GOT3 (cell line): ENCODE measurements around the gene SEC61A2.
"Not testable (repeated sequence)": the region's sequence is repeated elsewhere in the genome, so short reads cannot be mapped to it uniquely, and the experiment has no call there.

Experiments used
- DNase-seq: peaks from one replicate; lab custom pipeline; 2025; ENCODE audit warnings: mixed read lengths; lab: John Stamatoyannopoulos, UW

Gene SEC61A2

GRCh38 chr10:12129222-12130111 is at the start of gene SEC61A2:
SEC61A2 (plus strand) TSS chr10:12129677; CDS start chr10:12129788, 111 bp downstream.
- peak; percentile 77 for DNase-seq

GRCh38 chr10:12081470-12081869 is 48.0 kb upstream of the SEC61A2 start:
- DNase-seq: no peak

- DNase-seq: no peak
These were observed 47.5 kb upstream of the SEC61A2 start for GRCh38 chr10:12081879-12082557.

GRCh38 chr10:12088919-12089318 is 40.6 kb upstream of the SEC61A2 start:
- no peak for DNase-seq

DNA sequence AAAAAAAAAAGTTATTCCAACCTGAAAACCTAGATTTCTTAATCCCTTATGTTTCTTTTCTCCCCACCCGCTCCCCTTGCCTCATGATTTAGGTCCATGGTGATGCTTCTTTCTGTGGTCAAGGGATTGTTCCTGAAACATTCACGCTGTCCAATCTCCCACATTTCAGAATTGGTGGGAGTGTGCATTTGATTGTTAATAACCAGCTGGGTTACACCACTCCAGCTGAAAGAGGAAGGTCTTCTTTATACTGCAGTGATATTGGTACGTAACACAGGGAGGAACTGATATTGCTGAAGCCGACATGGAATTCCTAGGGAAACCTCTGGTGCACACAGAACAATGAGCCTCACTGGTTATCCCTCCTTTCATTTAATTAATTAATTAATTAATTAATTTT is 38.1 kb upstream of the SEC61A2 start:
- DNase-seq: no peak

GRCh38 chr10:12097361-12097760 is 32.1 kb upstream of the SEC61A2 start:
- DNase-seq: not testable (repeated sequence)

DNA sequence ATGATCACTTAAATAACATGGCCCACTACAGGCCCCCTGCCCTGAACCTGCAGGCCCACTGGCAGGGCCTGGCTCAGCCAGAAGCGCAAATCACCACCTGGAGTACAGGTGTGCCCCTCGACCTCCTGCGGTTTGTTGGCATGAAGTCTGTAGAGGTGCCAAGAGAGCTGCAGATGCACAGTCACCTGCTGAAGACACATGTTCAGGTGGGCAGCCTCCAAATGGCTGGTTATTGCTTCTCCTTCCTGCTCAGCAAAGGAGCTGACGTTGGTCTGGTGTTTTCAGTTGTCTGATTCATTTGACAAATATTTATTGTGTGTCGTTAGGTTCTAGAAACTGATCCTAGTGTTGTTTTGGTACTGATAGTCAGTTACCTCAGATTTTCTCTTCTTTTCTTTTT is 31.7 kb upstream of the SEC61A2 start:
- DNase-seq: no peak

DNA sequence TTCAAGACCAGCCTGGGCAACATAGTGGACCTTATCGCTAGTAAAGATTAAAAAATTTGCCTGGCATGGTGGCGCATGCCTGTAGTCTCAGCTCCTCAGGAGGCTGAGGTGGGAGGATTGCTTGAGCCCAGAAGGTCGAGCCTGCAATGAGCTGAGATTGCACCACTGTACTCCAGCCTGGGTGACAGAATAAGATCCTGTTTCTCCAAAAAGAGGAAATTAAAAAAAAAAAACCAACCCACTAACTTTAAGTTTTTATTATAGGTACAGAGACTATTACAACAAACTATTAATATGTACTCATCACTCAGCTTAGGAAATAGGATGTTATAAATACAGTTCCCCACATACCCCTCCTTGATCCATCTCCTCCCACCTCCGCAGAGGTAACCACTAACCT is 30.5 kb upstream of the SEC61A2 start:
- DNase-seq: no peak

DNA sequence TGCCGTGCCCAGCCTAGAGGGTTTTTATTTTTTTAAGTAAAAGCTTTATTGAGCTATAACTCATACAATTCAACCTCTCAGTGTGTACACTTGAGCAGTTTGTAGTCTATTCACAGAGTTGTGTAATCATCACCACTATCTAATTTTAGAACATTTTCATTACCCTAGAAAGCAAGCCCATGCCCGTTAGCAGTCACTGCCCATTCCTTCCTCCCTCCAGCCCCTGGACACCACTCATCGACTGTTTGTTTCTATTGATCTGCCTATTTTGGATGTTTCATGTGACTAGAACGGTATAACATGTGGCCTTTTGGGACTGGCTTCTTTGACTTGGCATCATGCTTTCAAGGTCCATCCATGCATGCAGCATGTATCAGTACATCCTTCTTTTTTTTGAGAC is 25.7 kb upstream of the SEC61A2 start:
- no peak for DNase-seq

GRCh38 chr10:12107781-12108180 is 21.7 kb upstream of the SEC61A2 start:
- DNase-seq: no peak

- no peak for DNase-seq
These were observed 20.2 kb upstream of the SEC61A2 start for GRCh38 chr10:12109286-12109685.

GRCh38 chr10:12111528-12111927 is 17.9 kb upstream of the SEC61A2 start:
- no peak for DNase-seq

GRCh38 chr10:12113627-12114026 is 15.8 kb upstream of the SEC61A2 start:
- no peak for DNase-seq

GRCh38 chr10:12121673-12122072 is 7.8 kb upstream of the SEC61A2 start:
- DNase-seq: no peak

DNA sequence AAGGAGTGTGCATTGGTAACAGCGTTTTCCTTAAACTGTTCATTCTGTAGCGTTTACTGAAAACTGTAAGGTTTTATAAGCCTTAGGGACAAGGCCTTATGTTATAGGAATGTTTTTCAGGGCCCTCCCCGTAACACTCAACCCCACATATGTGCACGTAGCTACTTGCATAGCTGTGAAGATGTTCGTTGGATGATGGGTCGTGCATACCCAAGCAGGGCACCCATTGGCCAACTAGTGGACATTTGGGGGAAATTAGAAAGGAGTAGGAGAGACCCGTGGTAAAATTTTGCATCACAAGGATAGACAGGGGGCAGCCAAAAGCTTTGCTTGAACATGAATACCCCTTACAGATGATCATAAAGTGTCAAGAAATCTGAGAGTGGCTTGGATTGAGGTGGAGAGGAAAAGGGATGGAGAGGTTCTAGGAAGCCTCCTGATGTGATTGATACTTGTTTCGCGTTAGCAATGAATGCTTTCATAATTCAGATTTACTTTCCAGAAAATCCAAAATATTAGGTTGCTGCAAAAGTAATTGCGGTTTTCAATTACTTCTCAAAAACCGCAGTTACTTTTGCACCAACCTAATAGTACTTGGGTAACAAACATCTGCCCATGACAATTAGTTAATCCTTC is 878 bp downstream of the SEC61A2 start:
- DNase-seq: no peak

DNA sequence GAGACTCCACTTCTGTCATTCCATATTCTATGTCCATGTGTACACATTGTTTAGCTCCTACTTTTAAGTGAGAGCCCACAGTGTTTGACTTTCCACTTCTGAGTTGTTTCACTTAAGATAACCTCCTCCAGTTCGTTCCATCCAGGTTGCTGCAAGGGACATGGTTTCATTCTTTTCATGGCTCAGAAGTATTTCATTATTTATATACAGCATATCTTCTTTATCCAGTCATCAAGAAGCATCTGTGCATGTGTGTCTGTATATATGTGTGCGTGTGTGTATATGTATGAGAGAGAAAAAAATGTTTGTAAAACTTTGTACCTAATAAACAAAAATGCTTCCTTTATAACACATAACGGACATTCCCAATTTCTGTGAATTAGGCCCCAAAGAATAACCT is 6.2 kb downstream of the SEC61A2 start:
- no peak for DNase-seq

- no peak for DNase-seq
These were observed 10.6 kb downstream of the SEC61A2 start for GRCh38 chr10:12140038-12140437.

- DNase-seq: no peak
These were observed 15.1 kb downstream of the SEC61A2 start for GRCh38 chr10:12144538-12144937.

GRCh38 chr10:12150163-12150562 is 20.7 kb downstream of the SEC61A2 start:
- DNase-seq: no peak

DNA sequence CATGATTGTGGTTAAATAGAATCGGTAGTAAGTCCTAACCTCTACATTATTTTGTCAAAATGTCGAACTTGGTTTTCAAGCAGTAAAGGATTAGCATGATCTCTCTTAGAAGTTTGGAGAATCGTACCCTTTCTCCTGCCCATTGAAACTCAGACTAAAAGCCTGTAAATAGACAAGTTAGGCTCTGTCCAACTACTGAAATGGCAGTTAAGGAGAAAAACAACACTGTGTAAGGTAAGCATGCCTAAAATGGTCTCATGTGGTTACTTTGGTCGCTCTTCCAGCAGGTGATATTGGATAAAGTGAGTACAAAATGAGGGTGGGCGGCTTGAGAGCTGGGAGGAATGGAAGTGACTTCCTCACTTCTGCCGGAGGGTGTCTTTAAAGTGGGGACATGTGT is 25.0 kb downstream of the SEC61A2 start:
- DNase-seq: no peak

GRCh38 chr10:12156367-12157123 is 27.1 kb downstream of the SEC61A2 start:
- no peak for DNase-seq

- DNase-seq: no peak
These were observed 28.6 kb downstream of the SEC61A2 start for GRCh38 chr10:12158111-12158510.
